HG03558 (cell line): ENCODE data around the gene WDR1.

Experiments used
- ATAC-seq: cut with Tn5 transposase; IDR thresholded peaks from one replicate; pipeline ENCODE4 v1.9.1; 2021; ENCODE audit warnings: moderate number of reproducible peaks; ENCODE audit not compliant: unreplicated experiment; ENCODE audit errors: extremely low read depth

Gene WDR1

DNA sequence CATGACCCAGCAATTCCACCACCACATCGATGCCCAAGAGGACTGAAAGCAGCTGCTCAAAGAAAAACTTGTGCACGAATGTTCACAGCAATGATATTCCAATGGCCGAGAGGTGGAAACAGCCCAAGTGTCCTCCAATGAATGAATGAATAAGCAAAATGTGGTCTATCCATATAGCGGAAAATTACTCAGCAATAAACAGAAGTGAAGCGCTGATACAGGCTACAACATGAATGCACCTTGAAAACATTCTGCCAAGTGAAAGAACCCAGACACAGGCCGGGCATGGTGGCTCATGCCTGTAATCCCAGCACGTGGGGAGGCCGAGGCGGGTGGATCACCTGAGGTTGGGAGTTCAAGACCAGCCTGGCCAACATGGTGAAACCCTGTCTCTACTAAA, 90.1 kb downstream of the WDR1 start:
- ATAC-seq, result no peak

DNA sequence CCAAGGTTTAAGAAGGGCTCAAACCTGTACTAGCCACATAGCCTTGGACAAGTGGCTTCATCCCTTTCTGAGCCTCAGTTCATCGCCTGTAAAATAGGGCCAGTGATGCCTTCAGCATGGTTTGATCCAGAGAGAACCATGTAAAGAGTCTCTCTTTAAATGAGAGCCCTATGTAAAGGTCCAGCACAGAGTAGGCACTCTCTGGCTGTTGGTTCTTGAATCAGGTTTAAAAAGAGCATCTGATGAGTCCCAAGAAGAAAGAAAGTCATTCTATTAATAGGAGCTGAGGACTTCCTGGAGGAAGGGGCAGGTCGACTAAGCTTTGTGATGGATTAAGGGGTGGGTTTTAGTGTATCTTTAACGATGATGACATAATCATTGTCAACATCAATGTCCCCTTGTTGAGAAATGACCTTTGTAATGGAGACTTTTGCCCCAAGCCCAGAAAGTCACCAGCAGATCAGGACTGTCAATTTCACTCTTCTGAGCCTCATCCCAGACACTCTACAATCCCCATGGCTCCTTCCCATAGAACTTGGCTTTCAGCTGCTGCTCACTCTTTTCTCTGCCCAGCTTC, 91.3 kb downstream of the WDR1 start:
- no peak for ATAC-seq
